Fibroblast of gingiva (primary cell): ENCODE measurements around the gene VAPA.

Experiments
- DNase-seq: peaks from one replicate; pipeline ENCODE4 v3.0.0-alpha.2; 2011; ENCODE audit warnings: low read depth

VAPA gene

DNA sequence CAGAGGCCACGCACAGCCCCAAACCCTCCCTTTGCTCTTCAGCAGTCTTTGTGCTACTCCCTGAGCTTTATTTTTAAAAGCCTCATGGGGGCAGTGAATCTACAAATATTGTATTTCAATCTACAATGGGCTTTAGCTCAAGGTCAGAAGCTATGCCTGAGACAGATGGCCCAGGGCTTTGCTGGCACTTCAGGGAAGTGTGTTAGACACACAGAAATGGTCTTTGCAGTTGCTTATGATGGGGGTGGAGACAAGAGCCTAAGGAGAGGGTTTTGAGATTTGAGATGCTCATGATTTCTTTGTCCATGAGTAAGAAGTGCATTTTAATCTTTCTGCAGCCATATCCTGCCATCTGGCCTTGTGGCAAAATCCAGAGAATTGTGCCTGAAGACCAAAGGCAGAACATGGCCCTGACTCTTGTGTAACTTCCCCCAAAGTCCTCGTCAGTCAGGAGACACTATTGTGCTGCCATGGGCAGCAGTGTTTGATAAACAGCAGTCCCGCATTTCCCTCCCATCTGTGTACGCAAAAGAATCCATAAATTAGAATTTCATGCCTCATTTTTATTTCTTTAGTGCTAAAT is 92.6 kb downstream of the VAPA start:
- peak; percentile 77 for DNase-seq

DNA sequence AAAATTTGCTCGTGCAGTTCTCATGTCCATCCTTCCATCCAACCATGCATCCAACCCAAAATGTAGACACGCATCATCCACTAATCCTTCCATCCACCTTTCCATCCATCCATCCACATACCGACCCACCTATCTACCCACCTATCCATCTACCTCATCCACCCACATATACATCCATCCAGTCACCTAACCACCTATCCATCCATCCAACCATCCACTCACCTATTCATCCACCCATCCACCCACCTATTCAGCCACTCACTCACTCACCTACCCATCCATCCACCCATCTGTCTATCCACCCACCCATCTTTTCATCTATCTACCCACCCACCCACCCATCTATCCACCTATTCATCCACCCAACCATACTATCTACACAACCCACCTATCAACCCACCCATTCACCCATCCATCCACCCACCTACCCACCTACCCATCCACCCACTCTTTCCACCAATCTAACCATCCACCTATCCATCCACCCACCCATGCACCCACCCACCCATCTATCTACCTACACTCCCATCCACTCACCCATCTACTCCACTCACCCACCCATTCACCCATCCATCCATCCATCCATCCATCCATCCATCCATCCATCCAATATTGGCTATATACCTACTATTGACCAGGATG is 94.3 kb downstream of the VAPA start:
- no peak for DNase-seq
